Prostate gland (tissue), 2 donors: ENCODE results near the gene PIK3IP1. TPM values are rescaled to one million over a fixed set of nuclear protein-coding genes. Genes with fewer than 3 reads are reported as not detected.
"Not testable (repeated sequence)": the region's sequence is repeated elsewhere in the genome, so short reads cannot be mapped to it uniquely, and the experiment has no call there.

Experiments used
- DNase-seq: peaks from one replicate; pipeline ENCODE4 v3.0.0-alpha.2; 2019; ENCODE audit warnings: low spot score
- H3K27ac ChIP-seq, 2 donors: fragments of 200-600 bp; sonication (generic); 2 replicates each; pipeline ENCODE4 v1.5.1; 2017 to 2019
- H3K27me3 ChIP-seq: fragments of 200-600 bp; sonication (generic); replicated peaks from 2 replicates; pipeline ENCODE4 v1.5.1; 2019; ENCODE audit not compliant: insufficient read depth
- H3K36me3 ChIP-seq, 2 donors: fragments of 200-600 bp; sonication (generic); 1 replicate in 1 of 2; 2 replicates in 1 of 2; pipeline versions ENCODE4 v1.5.1 to v1.8.1; 2017 to 2019
- H3K4me1 ChIP-seq: fragments of 200-600 bp; sonication (generic); replicated peaks from 2 replicates; pipeline ENCODE4 v1.5.1; 2019
- H3K4me3 ChIP-seq, 2 donors: fragments of 200-600 bp; sonication (generic); 2 replicates each; pipeline ENCODE4 v1.5.1; 2017 to 2019
- H3K9me3 ChIP-seq: fragments of 200-600 bp; sonication (generic); 2 replicates; pipeline ENCODE4 v1.5.1; 2017
- POLR2A ChIP-seq: fragments of 450-650 bp; IDR thresholded peaks from one replicate; pipeline ENCODE4 v1.6.1; 2016; ENCODE audit warnings: antibody characterized with exemption, mild to moderate bottlenecking
- POLR2AphosphoS5 ChIP-seq: sonication (generic); formaldehyde crosslinking; IDR thresholded peaks from one replicate; pipeline ENCODE4 v1.6.1; 2017; ENCODE audit warnings: antibody characterized with exemption
- WGBS: methylation state at CpG from one replicate; pipeline ENCODE4 v1.1.5; 2018; 5-methylcytosine and 5-hydroxymethylcytosine counted together
- intact Hi-C: fragments of 100-400 bp; cut with DNase I; formaldehyde crosslinking; loops from one replicate; pipeline ENCODE4 v1.14.2; 2022
- total RNA-seq, 2 donors: library from RNA; depleted of rRNA; stranded (reverse); fragments of >200 nt; gene quantifications; one replicate each; pipeline ENCODE4 v1.1.0, GENCODE V29; 2016
- TF ChIP-seq, protein P1 (sequence below), 4 experiments: fragments of 200-600 bp in 2 of 4; fragments of 450-650 bp in 2 of 4; sonication (generic) in 2 of 4; IDR thresholded peaks; 1 replicate in 3 of 4; 2 replicates in 1 of 4; pipeline ENCODE4 v1.5.1; 2016 to 2019; ENCODE audit warnings: antibody characterized with exemption in 4 of 4, mild to moderate bottlenecking in 2 of 4, moderate library complexity in 2 of 4

The PIK3IP1 gene
- total RNA-seq, 2 donors from 2014 or later = 25.6 to 124 TPM

DNA sequence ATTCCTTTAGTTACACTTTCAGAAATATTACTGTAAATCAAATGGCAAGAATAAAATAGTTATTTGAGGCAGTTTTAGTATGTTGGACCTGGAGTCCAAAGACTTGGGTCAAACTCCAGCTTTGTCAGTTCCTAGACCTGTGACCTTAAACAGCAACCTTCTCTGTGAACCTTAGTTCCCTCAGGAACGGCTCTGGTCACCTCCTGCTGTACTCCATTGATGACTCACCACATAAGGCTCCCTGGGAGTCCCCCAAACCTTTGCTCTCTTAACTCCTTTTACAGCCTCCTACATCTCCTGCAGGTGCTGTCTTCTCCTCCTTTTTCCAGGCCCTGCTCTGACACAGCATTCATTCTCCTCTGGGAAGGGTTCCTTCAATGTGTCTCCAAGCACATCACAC, 51.1 kb downstream of the PIK3IP1 start:
- TF ChIP-seq POLR2AphosphoS5 = no peak
- no peak for TF ChIP-seq POLR2A
- TF ChIP-seq, protein P1, sequence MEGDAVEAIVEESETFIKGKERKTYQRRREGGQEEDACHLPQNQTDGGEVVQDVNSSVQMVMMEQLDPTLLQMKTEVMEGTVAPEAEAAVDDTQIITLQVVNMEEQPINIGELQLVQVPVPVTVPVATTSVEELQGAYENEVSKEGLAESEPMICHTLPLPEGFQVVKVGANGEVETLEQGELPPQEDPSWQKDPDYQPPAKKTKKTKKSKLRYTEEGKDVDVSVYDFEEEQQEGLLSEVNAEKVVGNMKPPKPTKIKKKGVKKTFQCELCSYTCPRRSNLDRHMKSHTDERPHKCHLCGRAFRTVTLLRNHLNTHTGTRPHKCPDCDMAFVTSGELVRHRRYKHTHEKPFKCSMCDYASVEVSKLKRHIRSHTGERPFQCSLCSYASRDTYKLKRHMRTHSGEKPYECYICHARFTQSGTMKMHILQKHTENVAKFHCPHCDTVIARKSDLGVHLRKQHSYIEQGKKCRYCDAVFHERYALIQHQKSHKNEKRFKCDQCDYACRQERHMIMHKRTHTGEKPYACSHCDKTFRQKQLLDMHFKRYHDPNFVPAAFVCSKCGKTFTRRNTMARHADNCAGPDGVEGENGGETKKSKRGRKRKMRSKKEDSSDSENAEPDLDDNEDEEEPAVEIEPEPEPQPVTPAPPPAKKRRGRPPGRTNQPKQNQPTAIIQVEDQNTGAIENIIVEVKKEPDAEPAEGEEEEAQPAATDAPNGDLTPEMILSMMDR (IDR thresholded peaks at IDR 0.05) = no peak
- WGBS = 65% methylated on average over 1 of the region's 1 CpG
- Histone ChIP-seq H3K27me3 (no peaks in the 10 kb centered on the region), H3K4me3 (no peak overlapping the region), H3K4me1 (no peaks in the 10 kb centered on the region), H3K9me3 (no peaks in the 10 kb centered on the region), H3K27ac (no peak overlapping the region), H3K36me3 (no peaks in the 10 kb centered on the region)
- DNase-seq = no peak
- intact Hi-C loops = no loop called here

- intact Hi-C loops = no loop called here
- Histone ChIP-seq H3K4me1 (no peaks in the 10 kb centered on the region), H3K27me3 (no peaks in the 10 kb centered on the region), H3K9me3 (no peaks in the 10 kb centered on the region), H3K27ac (no peak overlapping the region), H3K36me3 (no peaks in the 10 kb centered on the region), H3K4me3 (no peak overlapping the region)
- no peak for DNase-seq
- TF ChIP-seq POLR2AphosphoS5 (no peak), POLR2A (no peak)
- TF ChIP-seq, protein P1 (IDR thresholded peaks at IDR 0.05) = no peak
- WGBS = 83% methylated on average over 6 of the region's 6 CpGs
Observed at GRCh38 chr22:31239771-31240370, 52.4 kb downstream of the PIK3IP1 start.

GRCh38 chr22:31238057-31238456, 54.2 kb downstream of the PIK3IP1 start:
- no peaks in the 10 kb centered on the region for H3K27me3 ChIP-seq
- no peaks in the 10 kb centered on the region for H3K4me1 ChIP-seq
- no peak for DNase-seq
- intact Hi-C loops = no loop called here
- WGBS = 100% methylated on average over 1 of the region's 1 CpG
- no peaks in the 10 kb centered on the region for H3K36me3 ChIP-seq
- no peak overlapping the region for H3K4me3 ChIP-seq
- no peak overlapping the region for H3K27ac ChIP-seq
- no peak for TF ChIP-seq POLR2AphosphoS5
- TF ChIP-seq, protein P1 (IDR thresholded peaks at IDR 0.05) = no peak
- TF ChIP-seq POLR2A = no peak
- H3K9me3 ChIP-seq = no peaks in the 10 kb centered on the region

DNA sequence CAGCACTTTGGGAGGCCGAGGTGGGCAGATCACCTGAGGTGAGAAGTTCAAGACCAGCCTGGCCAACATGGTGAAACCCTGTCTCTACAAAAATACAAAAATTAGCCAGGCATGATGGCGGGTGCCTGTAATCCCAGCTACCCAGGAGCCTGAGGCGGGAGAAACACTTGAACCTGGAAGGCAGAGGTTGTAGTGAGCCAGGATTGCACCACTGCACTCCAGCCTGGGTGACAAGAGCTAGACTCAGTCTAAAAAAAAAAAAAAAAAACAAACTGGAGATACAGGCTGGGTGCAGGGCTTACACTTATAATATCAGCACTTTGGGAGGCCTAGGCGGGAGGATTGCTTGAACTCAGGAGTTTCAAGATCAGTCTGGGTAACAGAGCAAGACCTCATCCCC, 56.2 kb downstream of the PIK3IP1 start:
- DNase-seq, H3K36me3 ChIP-seq, H3K4me1 ChIP-seq, H3K27me3 ChIP-seq, H3K9me3 ChIP-seq, intact Hi-C loops, H3K4me3 ChIP-seq: not testable (repeated sequence)
- peak overlapping the region in 1 of 2 donors; percentile 52 for H3K27ac ChIP-seq
- 97% methylated on average over 4 of the region's 4 CpGs for WGBS

GRCh38 chr22:31235081-31235480, 57.2 kb downstream of the PIK3IP1 start:
- H3K9me3 ChIP-seq = no peaks in the 10 kb centered on the region
- H3K27me3 ChIP-seq = no peaks in the 10 kb centered on the region
- no peaks in the 10 kb centered on the region for H3K36me3 ChIP-seq
- H3K4me1 ChIP-seq = peaks cover 6% of the 10 kb centered on the region
- intact Hi-C loops = no loop called here
- no peak for TF ChIP-seq POLR2AphosphoS5
- TF ChIP-seq POLR2A = no peak
- H3K27ac ChIP-seq = peak overlapping the region; percentile 25 to 52
- 85% methylated on average over 3 of the region's 3 CpGs for WGBS
- no peak overlapping the region for H3K4me3 ChIP-seq
- DNase-seq = no peak

- Histone ChIP-seq H3K27me3 (no peaks in the 10 kb centered on the region), H3K4me1 (peaks cover 6% of the 10 kb centered on the region), H3K4me3 (no peak overlapping the region), H3K36me3 (no peaks in the 10 kb centered on the region), H3K27ac (peak overlapping the region in 1 of 2 donors; percentile 22), H3K9me3 (no peaks in the 10 kb centered on the region)
- 83% methylated on average over 3 of the region's 3 CpGs for WGBS
- TF ChIP-seq POLR2AphosphoS5 (no peak), POLR2A (no peak)
- TF ChIP-seq, protein P1 (IDR thresholded peaks at IDR 0.05) = no peak
- no peak for DNase-seq
- intact Hi-C loops = no loop called here
Observed at GRCh38 chr22:31233001-31233400, 59.3 kb downstream of the PIK3IP1 start.
